ENCODE data around the gene TNS1. TPM values are rescaled to one million over a fixed set of nuclear protein-coding genes. Genes with fewer than 3 reads are reported as not detected.
A peak's percentile ranks its signal among the peaks of the same experiment; 100 is the strongest.

TNS1 gene
- total RNA-seq, 1 experiment from 2014 or later: 2.6 TPM

GRCh38 chr2:217897816-217898806 is 104.7 kb downstream of the TNS1 start:
- no peak for DNase-seq (ENCODE audit: low read depth)

DNA sequence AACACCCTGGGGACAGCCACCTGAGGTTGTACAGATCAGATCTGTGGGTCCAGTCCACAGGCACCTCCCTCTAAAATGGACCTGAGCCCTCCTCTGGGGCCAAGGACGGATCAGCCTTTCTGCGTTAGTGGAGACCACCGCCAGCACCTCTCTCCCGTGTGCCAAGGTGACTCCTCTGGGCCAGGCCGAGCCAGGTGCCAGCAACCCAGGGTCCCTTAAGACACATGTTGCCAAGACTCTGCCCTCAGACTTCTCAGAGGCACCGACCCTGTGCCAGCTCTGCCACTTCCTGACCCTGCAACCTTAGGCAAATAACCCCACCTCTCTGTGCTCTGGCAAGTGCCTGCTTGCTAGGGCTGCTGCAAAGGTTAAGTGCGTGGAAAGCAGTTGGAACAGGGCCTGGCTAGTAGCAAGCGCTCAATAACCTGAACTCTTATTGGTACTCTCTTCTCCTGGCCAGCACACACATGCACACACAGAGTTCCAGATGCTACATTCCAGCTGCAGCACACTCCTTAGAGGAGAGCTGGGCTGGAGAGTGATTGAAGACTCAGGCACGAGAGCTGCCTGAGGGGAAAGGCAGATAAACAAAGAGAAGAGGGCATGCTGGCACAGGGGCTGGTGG is 105.6 kb downstream of the TNS1 start:
- no peak for DNase-seq (ENCODE audit: low read depth)

DNA sequence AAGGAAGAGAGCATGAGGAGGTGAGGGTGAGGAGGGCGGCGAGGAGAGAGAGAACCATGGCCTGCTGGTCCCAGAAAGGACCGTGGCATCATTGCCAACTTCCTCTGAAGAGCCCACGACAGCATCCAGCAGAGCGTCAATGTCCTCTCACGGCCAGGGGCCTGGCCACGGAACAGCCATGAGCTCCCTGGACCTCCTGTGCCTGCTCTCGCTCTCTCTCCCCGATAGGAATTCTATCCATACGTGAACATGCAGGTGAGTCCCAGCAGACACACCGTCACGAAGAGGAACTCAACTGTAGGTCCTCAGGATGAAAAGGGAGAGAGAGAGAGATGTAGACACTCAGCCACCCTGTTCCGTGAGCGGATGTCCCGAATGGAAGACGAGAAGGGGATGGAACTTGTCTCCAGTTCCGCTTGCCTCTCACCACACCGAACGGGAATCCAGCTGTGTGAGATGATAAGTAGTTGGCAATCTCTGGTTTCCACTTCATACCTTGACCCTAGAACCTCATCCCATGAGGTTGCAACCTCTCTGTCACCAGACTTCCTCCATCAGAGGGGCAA is 107.6 kb downstream of the TNS1 start:
- DNase-seq (ENCODE audit: low read depth): no peak

DNA sequence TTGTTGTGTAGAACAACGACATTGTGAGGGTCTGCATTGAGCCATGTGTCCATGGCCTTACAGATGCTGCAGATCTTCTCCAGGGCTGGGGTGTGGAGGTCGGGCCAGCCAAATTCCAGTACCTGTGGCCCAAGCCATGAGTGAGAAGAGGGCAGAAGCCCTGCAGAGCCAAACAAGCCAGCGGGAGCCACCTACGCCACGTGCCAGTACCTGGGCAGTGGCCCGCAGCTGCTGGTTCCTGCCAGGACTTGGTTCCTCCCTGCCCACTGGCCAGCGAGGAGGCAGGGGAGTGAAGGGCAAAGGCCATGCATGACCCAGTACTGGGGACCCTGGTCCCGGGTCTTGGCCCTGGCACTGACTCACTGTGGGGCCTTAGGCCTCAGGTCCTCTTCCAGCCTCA is 109.4 kb downstream of the TNS1 start:
- no peak for DNase-seq (ENCODE audit: low read depth)

- no peak for DNase-seq (ENCODE audit: low read depth)
Measured at GRCh38 chr2:217892560-217892959, 110.2 kb downstream of the TNS1 start.

- DNase-seq (ENCODE audit: low read depth): peak; percentile 71
Measured at GRCh38 chr2:217890445-217890844, 112.3 kb downstream of the TNS1 start.

DNA sequence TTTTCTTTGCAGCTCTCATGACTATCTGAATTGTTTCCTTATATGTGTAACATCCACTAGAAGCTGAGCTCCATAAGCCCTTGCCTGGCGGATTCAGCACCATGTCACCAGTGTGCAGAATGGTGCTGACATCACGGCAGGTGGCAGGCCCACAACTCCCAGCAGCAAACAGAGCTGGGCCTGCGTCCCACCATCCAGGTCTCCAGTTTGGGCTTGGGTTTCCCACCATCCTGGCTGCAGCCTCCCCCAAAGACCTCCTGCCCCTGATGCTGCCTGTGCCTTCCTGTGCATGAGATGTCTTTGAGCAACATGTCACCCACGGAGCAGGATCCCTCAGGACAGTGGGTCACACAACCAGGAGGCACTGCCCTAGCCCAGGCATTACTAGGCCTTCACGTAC is 113.1 kb downstream of the TNS1 start:
- DNase-seq (ENCODE audit: low read depth): no peak

GRCh38 chr2:217887841-217888701 is 114.7 kb downstream of the TNS1 start:
- no peak for DNase-seq (ENCODE audit: low read depth)

- DNase-seq (ENCODE audit: low read depth): peak; percentile 72
Measured at GRCh38 chr2:217886720-217887309, 116.0 kb downstream of the TNS1 start.

- no peak for DNase-seq (ENCODE audit: low read depth)
Measured at GRCh38 chr2:217886091-217886490, 116.7 kb downstream of the TNS1 start.

DNA sequence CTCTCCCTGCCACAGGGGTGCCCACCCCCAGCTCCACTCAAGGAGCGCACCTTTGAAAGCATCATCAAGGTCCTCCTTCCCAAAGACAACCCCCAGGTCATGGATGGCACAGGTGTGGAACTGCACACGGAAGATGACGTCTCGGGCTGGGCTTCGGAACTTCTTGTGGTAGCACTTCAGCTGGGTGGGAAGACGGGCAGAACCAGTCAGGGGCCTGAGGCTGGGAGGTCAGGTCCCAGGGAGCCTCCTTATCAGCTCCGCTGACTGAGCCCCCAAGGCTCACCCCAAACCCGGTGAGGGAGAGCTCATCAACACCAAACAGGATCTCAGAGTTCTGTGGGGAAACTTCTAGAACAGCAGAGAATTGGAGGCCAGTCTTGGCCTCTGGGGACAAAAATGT is 117.8 kb downstream of the TNS1 start:
- DNase-seq (ENCODE audit: low read depth): no peak

- no peak for DNase-seq (ENCODE audit: low read depth)
Measured at GRCh38 chr2:217880891-217881290, 121.9 kb downstream of the TNS1 start.

GRCh38 chr2:217880287-217880889 is 122.4 kb downstream of the TNS1 start:
- DNase-seq (ENCODE audit: low read depth): no peak

DNA sequence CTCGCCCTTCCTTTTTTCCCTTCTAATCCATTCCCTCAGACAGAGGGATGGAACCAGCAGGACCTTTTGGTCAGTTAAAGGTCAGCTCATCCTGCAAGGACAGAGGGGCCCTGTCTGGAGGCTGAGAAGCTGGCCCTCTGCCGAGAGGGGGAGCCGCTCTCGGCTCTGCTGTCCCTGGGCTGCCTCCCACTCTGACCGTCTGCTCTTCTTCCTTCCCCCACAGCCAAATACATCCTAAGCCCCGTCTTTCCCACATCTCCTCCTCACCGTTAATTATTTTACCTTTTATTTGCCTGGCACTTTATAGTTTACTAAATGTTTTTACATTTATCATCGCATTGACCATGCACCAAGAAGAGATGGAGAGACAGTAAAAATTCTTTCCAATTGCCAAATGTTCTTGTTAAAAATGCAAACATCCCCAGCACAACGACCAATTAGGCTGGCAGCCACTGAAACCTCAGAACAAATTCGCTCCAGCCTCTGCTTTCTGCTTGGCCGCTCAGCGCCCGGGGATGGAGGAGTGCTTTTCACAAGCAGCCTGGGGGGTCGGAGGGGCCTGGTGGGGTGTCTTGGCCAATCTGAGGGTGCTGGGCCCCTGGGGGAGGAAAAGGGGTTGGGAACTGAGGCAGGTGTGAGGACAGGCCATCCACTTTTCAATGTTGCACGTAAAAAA is 123.7 kb downstream of the TNS1 start:
- DNase-seq (ENCODE audit: low read depth): no peak

GRCh38 chr2:217877866-217878265 is 124.9 kb downstream of the TNS1 start:
- no peak for DNase-seq (ENCODE audit: low read depth)

DNA sequence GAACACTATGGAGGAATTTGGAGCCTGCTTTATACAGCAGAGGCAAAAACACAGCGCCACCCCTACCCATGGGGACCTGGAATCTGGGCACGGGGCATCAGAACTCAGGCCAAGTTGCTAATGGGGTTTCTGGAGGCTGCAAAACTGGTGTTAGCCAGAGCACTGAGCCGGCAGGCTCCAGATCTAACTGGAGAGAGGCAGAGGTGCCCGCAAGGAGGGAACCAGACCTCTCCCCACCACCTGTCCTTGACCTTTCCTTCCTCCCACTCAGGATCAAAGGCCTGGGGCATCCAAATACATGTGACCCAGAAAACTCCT is 126.6 kb downstream of the TNS1 start:
- no peak for DNase-seq (ENCODE audit: low read depth)

DNA sequence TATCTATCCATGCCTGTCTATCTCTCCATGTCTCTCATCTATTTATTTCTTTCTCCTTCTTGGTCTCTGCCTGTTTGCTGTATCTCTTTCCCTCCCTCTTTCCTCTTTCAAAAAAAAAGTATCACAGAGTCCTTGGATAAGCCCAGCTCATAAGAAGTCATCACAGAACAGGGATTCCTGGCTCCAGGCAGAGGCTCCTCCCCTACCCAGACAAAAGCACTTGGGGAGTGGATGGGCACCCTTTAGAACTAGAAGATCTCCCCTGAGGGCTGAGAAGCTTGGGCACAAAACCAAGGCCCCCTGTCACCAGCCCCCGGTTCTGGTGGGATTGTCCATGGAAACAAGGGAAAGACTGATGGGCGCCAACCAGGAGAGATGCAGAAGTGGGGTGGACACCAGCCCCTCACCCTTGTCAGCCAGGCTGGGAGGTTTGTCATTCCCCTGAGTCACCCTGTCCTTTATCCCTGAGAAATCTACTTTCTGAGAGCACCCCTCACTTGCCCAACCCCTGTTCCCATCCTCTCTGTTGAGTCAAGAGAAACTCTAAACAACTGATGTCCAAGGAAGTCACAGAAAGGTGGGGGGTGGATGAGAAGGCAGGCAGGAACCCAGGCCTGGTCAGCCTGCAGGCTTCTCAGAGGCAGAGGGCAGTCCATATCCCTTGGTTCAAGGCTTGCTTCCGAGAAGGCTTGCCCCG is 127.1 kb downstream of the TNS1 start:
- no peak for DNase-seq (ENCODE audit: low read depth)

DNA sequence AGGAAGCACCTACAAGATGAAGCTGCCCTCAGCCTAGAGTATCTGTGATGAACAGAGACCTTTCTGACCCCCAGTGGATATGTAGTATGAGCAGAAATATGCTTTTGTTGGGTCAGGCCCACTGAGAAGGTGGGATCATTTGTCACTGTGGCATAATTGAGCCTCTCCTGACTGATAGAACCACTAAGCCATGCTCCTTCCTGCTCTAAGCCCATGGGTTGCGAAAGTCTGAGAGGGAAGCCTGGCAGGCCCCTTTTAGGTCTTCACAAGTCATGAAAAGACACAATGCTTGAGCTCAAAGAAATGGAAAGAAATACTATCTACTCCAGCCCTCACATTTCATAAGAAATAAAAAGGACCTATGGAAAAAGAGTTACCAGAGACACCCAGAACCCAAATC is 127.7 kb downstream of the TNS1 start:
- no peak for DNase-seq (ENCODE audit: low read depth)

GRCh38 chr2:217873371-217873770 is 129.4 kb downstream of the TNS1 start:
- DNase-seq (ENCODE audit: low read depth): no peak

DNA sequence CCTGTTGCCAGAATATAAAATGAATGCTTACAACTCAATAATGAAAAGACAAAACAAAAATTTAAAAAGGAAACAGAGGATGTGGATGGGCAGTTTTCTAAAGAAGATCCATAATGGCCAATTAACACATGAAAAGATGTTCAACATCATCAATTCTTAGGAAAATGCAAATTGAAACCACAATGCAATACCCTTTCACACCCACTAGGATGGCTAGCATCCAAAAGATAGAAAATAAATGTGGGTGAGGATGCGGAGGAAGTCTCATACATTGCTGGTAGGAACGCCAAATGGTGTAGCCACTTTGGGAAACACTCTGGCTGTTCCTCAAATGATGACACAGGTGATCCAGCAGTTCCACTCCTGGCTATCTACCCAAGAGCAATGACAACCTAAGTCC is 130.5 kb downstream of the TNS1 start:
- DNase-seq (ENCODE audit: low read depth): no peak

All from Daoy (cell line).